Muscle of leg (tissue), 11 donors: Measurements from ENCODE around the gene B3GALT6. TPM values are rescaled to one million over a fixed set of nuclear protein-coding genes. Genes with fewer than 3 reads are reported as not detected.
"Not testable (repeated sequence)": the region's sequence is repeated elsewhere in the genome, so short reads cannot be mapped to it uniquely, and the experiment has no call there.

Experiments
- DNase-seq: peaks from one replicate; pipeline ENCODE4 v3.0.0; 2013
- H3K27ac ChIP-seq: one replicate; pipeline ENCODE4 v1.5.1; 2013; ENCODE audit warnings: mild to moderate bottlenecking, low read length, control low read depth
- H3K27me3 ChIP-seq: one replicate; pipeline ENCODE4 v1.6.1; 2013; ENCODE audit warnings: low read length; ENCODE audit not compliant: control insufficient read depth, insufficient read depth
- H3K36me3 ChIP-seq: one replicate; pipeline ENCODE4 v1.6.1; 2013; ENCODE audit warnings: low read length; ENCODE audit not compliant: control insufficient read depth, insufficient read depth
- H3K4me1 ChIP-seq: one replicate; pipeline ENCODE4 v1.6.1; 2013; ENCODE audit warnings: low read length; ENCODE audit not compliant: control insufficient read depth, insufficient read depth
- H3K4me3 ChIP-seq: one replicate; pipeline ENCODE4 v1.5.1; 2013; ENCODE audit warnings: low read length, control low read depth
- H3K9me3 ChIP-seq: replicated peaks from 2 replicates; pipeline ENCODE4 v1.6.1; 2013; ENCODE audit warnings: low read depth, low read length; ENCODE audit not compliant: control insufficient read depth
- WGBS: methylation state at CpG from one replicate; pipeline ENCODE4 v1.1.5; 2013; ENCODE audit warnings: missing lambda C conversion rate; ENCODE audit not compliant: insufficient coverage; 5-methylcytosine and 5-hydroxymethylcytosine counted together
- polyA plus RNA-seq, 8 donors: library from polyadenylated mRNA; unstranded; fragments of 120-200 nt; gene quantifications; one replicate each; pipeline versions ENCODE4 v1.2.1 to v1.2.3, GENCODE V29; 2013; ENCODE audit warnings: inconsistent platforms in 1 of 8, low replicate concordance in 1 of 8; ENCODE audit not compliant: insufficient read length in 8 of 8, insufficient read depth in 1 of 8
- total RNA-seq: library from RNA; stranded (reverse); fragments of 120-200 nt; gene quantifications from one replicate; pipeline ENCODE4 v1.2.4, GENCODE V29; 2013

B3GALT6 gene
- total and polyA plus RNA-seq, 9 donors: 19.0 to 22.8 (median 21.2) TPM

GRCh38 chr1:1191734-1192133 lies 40.3 kb upstream of the B3GALT6 start:
- H3K36me3 ChIP-seq: no peaks in the 10 kb centered on the region
- DNase-seq: no peak
- peaks cover 4% of the 10 kb centered on the region for H3K27me3 ChIP-seq
- H3K27ac ChIP-seq: no peak overlapping the region
- H3K4me3 ChIP-seq: no peak overlapping the region
- H3K4me1 ChIP-seq: no peaks in the 10 kb centered on the region
- H3K9me3 ChIP-seq: peaks cover 11% of the 10 kb centered on the region
- WGBS: 78% methylated on average over 11 of the region's 11 CpGs

- no CpG with 5 or more reads among the region's 3 CpGs for WGBS
- no peak for DNase-seq
- H3K4me3 ChIP-seq: no peak overlapping the region
- H3K4me1 ChIP-seq: no peaks in the 10 kb centered on the region
- peaks cover 5% of the 10 kb centered on the region for H3K27me3 ChIP-seq
- H3K36me3 ChIP-seq: no peaks in the 10 kb centered on the region
- H3K9me3 ChIP-seq: peaks cover 9% of the 10 kb centered on the region
- H3K27ac ChIP-seq: no peak overlapping the region
Measured at GRCh38 chr1:1194723-1195122, 37.3 kb upstream of the B3GALT6 start.

- not testable (repeated sequence) for H3K27ac ChIP-seq, H3K9me3 ChIP-seq, H3K36me3 ChIP-seq, H3K4me3 ChIP-seq, DNase-seq, H3K4me1 ChIP-seq
- peaks cover 14% of the 10 kb centered on the region for H3K27me3 ChIP-seq
- 100% methylated on average over 2 of the region's 6 CpGs for WGBS
Measured at GRCh38 chr1:1195726-1196125, 36.3 kb upstream of the B3GALT6 start.

GRCh38 chr1:1196431-1197187 lies 35.4 kb upstream of the B3GALT6 start:
- Histone ChIP-seq H3K27me3 (peaks cover 14% of the 10 kb centered on the region), H3K9me3 (peaks cover 3% of the 10 kb centered on the region), H3K36me3 (no peaks in the 10 kb centered on the region), H3K27ac (no peak overlapping the region), H3K4me1 (peaks cover 7% of the 10 kb centered on the region), H3K4me3 (no peak overlapping the region)
- DNase-seq: no peak
- 72% methylated on average over 11 of the region's 13 CpGs for WGBS

- DNase-seq: no peak
- 82% methylated on average over 3 of the region's 8 CpGs for WGBS
- H3K4me1 ChIP-seq: peaks cover 7% of the 10 kb centered on the region
Measured at GRCh38 chr1:1197188-1197500, 34.9 kb upstream of the B3GALT6 start.

GRCh38 chr1:1197551-1198422 lies 34.2 kb upstream of the B3GALT6 start:
- Histone ChIP-seq H3K27me3 (peaks cover 14% of the 10 kb centered on the region), H3K4me3 (no peak overlapping the region), H3K9me3 (peaks cover 3% of the 10 kb centered on the region), H3K4me1 (peaks cover 7% of the 10 kb centered on the region), H3K36me3 (no peaks in the 10 kb centered on the region), H3K27ac (no peak overlapping the region)
- no peak for DNase-seq
- WGBS: 89% methylated on average over 39 of the region's 48 CpGs

More at GRCh38 chr1:1197188-1197500, 34.9 kb upstream of the B3GALT6 start:
- Histone ChIP-seq H3K36me3 (no peaks in the 10 kb centered on the region), H3K4me3 (no peak overlapping the region), H3K9me3 (peaks cover 3% of the 10 kb centered on the region), H3K27ac (no peak overlapping the region), H3K27me3 (peaks cover 14% of the 10 kb centered on the region)

GRCh38 chr1:1198423-1199140 lies 33.5 kb upstream of the B3GALT6 start:
- H3K9me3 ChIP-seq: peaks cover 3% of the 10 kb centered on the region
- 56% methylated on average over 13 of the region's 23 CpGs for WGBS
- no peaks in the 10 kb centered on the region for H3K36me3 ChIP-seq
- H3K4me1 ChIP-seq: peaks cover 8% of the 10 kb centered on the region
- no peak overlapping the region for H3K4me3 ChIP-seq
- DNase-seq: no peak
- peaks cover 14% of the 10 kb centered on the region for H3K27me3 ChIP-seq
- H3K27ac ChIP-seq: no peak overlapping the region

- Histone ChIP-seq H3K4me1 (peaks cover 14% of the 10 kb centered on the region), H3K27ac (no peak overlapping the region), H3K36me3 (no peaks in the 10 kb centered on the region), H3K4me3 (no peak overlapping the region), H3K27me3 (peaks cover 14% of the 10 kb centered on the region), H3K9me3 (peaks cover 2% of the 10 kb centered on the region)
- 81% methylated on average over 21 of the region's 22 CpGs for WGBS
- DNase-seq: no peak
Measured at GRCh38 chr1:1199141-1199960, 32.7 kb upstream of the B3GALT6 start.

- Histone ChIP-seq H3K4me3 (no peak overlapping the region), H3K27me3 (peaks cover 17% of the 10 kb centered on the region), H3K9me3 (no peaks in the 10 kb centered on the region), H3K27ac (no peak overlapping the region), H3K36me3 (no peaks in the 10 kb centered on the region), H3K4me1 (peaks cover 19% of the 10 kb centered on the region)
- 58% methylated on average over 10 of the region's 31 CpGs for WGBS
- DNase-seq: no peak
Measured at GRCh38 chr1:1199961-1200875, 31.8 kb upstream of the B3GALT6 start.
